HTERT RPE-1 (cell line): ENCODE data around the gene HK1.
"Not testable (repeated sequence)": the region's sequence is repeated elsewhere in the genome, so short reads cannot be mapped to it uniquely, and the experiment has no call there.

Experiments
- in situ Hi-C: fragments of 300-500 bp; cut with MboI; formaldehyde crosslinking; loops from 4 replicates; pipeline ENCODE4 v1.14.3; 2020; ENCODE audit warnings: low sequenced_read_pairs

The HK1 gene

GRCh38 chr10:69251417-69251816 lies 26.9 kb upstream of the HK1 start:
- in situ Hi-C loops: not testable (repeated sequence)

GRCh38 chr10:69253171-69253570 lies 25.1 kb upstream of the HK1 start:
- in situ Hi-C loops: no loop called here

- in situ Hi-C loops: no loop called here
Measured at GRCh38 chr10:69254877-69255276, 23.4 kb upstream of the HK1 start.

- in situ Hi-C loops: no loop called here
Measured at GRCh38 chr10:69259547-69260243, 18.6 kb upstream of the HK1 start.

GRCh38 chr10:69261184-69261583 lies 17.1 kb upstream of the HK1 start:
- in situ Hi-C loops: no loop called here

GRCh38 chr10:69262292-69262751 lies 16.0 kb upstream of the HK1 start:
- in situ Hi-C loops: no loop called here

GRCh38 chr10:69265521-69265920 lies 12.8 kb upstream of the HK1 start:
- in situ Hi-C loops: no loop called here

GRCh38 chr10:69268761-69269416 lies 9.4 kb upstream of the HK1 start:
- in situ Hi-C loops: no loop called here

GRCh38 chr10:69269761-69270160 lies 8.5 kb upstream of the HK1 start:
- in situ Hi-C loops: no loop called here

GRCh38 chr10:69270990-69271389 lies 7.3 kb upstream of the HK1 start:
- in situ Hi-C loops: no loop called here

- in situ Hi-C loops: no loop called here
Measured at GRCh38 chr10:69272624-69273023, 5.7 kb upstream of the HK1 start.

GRCh38 chr10:69275444-69275843 lies 2.9 kb upstream of the HK1 start:
- in situ Hi-C loops: no loop called here

- in situ Hi-C loops: no loop called here
Measured at GRCh38 chr10:69276503-69276902, 1.8 kb upstream of the HK1 start.

GRCh38 chr10:69279110-69279509 lies 814 bp downstream of the HK1 start:
- in situ Hi-C loops: no loop called here

GRCh38 chr10:69281507-69282413 lies 3.5 kb downstream of the HK1 start:
- in situ Hi-C loops: no loop called here

- in situ Hi-C loops: not testable (repeated sequence)
Measured at GRCh38 chr10:69284402-69284801, 6.1 kb downstream of the HK1 start.

GRCh38 chr10:69285699-69286098 lies 7.4 kb downstream of the HK1 start:
- in situ Hi-C loops: no loop called here

- in situ Hi-C loops: no loop called here
Measured at GRCh38 chr10:69287181-69287580, 8.9 kb downstream of the HK1 start.

GRCh38 chr10:69290993-69291392 lies 12.7 kb downstream of the HK1 start:
- in situ Hi-C loops: no loop called here

- in situ Hi-C loops: no loop called here
Measured at GRCh38 chr10:69292459-69292858, 14.2 kb downstream of the HK1 start.

- in situ Hi-C loops: no loop called here
Measured at GRCh38 chr10:69295027-69295636, 16.8 kb downstream of the HK1 start.
